HEK293 (cell line): ENCODE measurements around the gene PIK3R4.

Experiments
- CTCF ChIP-seq: fragments of 450-650 bp; formaldehyde crosslinking; IDR thresholded peaks from 2 replicates; pipeline ENCODE4 v1.5.1; 2016; ENCODE audit warnings: missing biosample characterization, missing genetic modification characterization
- HOXC10 ChIP-seq: sonication (generic); formaldehyde crosslinking; IDR thresholded peaks from 2 replicates; pipeline ENCODE4 v1.8.1; 2023; ENCODE audit warnings: mild to moderate bottlenecking, missing genetic modification reagents
- PRDM1 ChIP-seq: fragments of 450-650 bp; formaldehyde crosslinking; IDR thresholded peaks from 2 replicates; pipeline ENCODE4; 2016; ENCODE audit warnings: missing biosample characterization, missing genetic modification characterization
- REST ChIP-seq: fragments of 450-650 bp; formaldehyde crosslinking; IDR thresholded peaks from 2 replicates; pipeline ENCODE4 v1.5.1; 2016; ENCODE audit warnings: missing biosample characterization, missing genetic modification characterization
- SALL2 ChIP-seq: fragments of 450-650 bp; formaldehyde crosslinking; IDR thresholded peaks from 2 replicates; pipeline ENCODE4 v1.5.0; 2017; ENCODE audit warnings: missing biosample characterization, mild to moderate bottlenecking, missing genetic modification characterization, borderline replicate concordance
- SP7 ChIP-seq: fragments of 450-650 bp; formaldehyde crosslinking; IDR thresholded peaks from 2 replicates; pipeline ENCODE4 v1.5.1; 2016; ENCODE audit warnings: missing biosample characterization, missing genetic modification characterization
- ZNF324 ChIP-seq: fragments of 450-650 bp; formaldehyde crosslinking; IDR thresholded peaks from 2 replicates; pipeline ENCODE4 v1.5.1; 2016; ENCODE audit warnings: missing biosample characterization, missing genetic modification characterization
- ZNF544 ChIP-seq: fragments of 450-650 bp; formaldehyde crosslinking; IDR thresholded peaks from 2 replicates; pipeline ENCODE4 v1.5.0; 2017; ENCODE audit warnings: missing biosample characterization, missing genetic modification characterization
- ZNF549 ChIP-seq: fragments of 450-650 bp; IDR thresholded peaks from 2 replicates; pipeline ENCODE4 v1.5.1; 2018; ENCODE audit warnings: missing biosample characterization, missing genetic modification characterization, mild to moderate bottlenecking, inconsistent platforms, moderate library complexity

GRCh38 chr3:130779486-130779885, 32.9 kb upstream of the PIK3R4 start:
- TF ChIP-seq CTCF (tag by site-specific recombination) (no peak), HOXC10 (CRISPR knock-in tag) (no peak), REST (no peak), ZNF324 (tag by site-specific recombination) (no peak), ZNF544 (tag by site-specific recombination) (no peak), SALL2 (tag by site-specific recombination) (no peak), PRDM1 (tag by site-specific recombination) (no peak), ZNF549 (no peak), SP7 (no peak)
